Heart left ventricle (tissue), 16 donors: Measurements from ENCODE around the gene PTPRD. TPM values are rescaled to one million over a fixed set of nuclear protein-coding genes. Genes with fewer than 3 reads are reported as not detected.

Source experiments
- ATAC-seq, 4 donors: fragments of 200-7000 bp; cut with Tn5 transposase; one replicate each; pipeline ENCODE4 v1.9.1; 2020 to 2022; ENCODE audit warnings: moderate library complexity in 4 of 4, mild to moderate bottlenecking in 3 of 4, moderate number of reproducible peaks in 1 of 4
- DNase-seq, 5 donors: peaks; one replicate each; pipeline ENCODE4 v3.0.0-alpha.2; 2020
- H3K27ac ChIP-seq, 12 donors: fragments of 200-600 bp; sonication (generic) in 4 of 12; one replicate each; pipeline versions ENCODE4 v1.5.0 to v1.8.0; 2016 to 2022; ENCODE audit warnings: mild to moderate bottlenecking in 2 of 12
- H3K27me3 ChIP-seq, 9 donors: fragments of 200-600 bp; sonication (generic) in 2 of 9; one replicate each; pipeline versions ENCODE4 v1.5.1 to v1.8.0; 2016 to 2022; ENCODE audit warnings: mild to moderate bottlenecking in 3 of 9
- H3K36me3 ChIP-seq, 9 donors: fragments of 200-600 bp; sonication (generic) in 2 of 9; one replicate each; pipeline versions ENCODE4 v1.5.0 to v1.8.0; 2018 to 2022; ENCODE audit warnings: mild to moderate bottlenecking in 2 of 9
- H3K4me1 ChIP-seq, 12 donors: fragments of 200-600 bp; sonication (generic) in 4 of 12; one replicate each; pipeline versions ENCODE4 v1.5.0 to v1.8.0; 2016 to 2022; ENCODE audit warnings: mild to moderate bottlenecking in 3 of 12
- H3K4me3 ChIP-seq, 12 donors: fragments of 200-600 bp; sonication (generic) in 4 of 12; one replicate each; pipeline versions ENCODE4 v1.5.0 to v1.8.0; 2017 to 2022; ENCODE audit warnings: mild to moderate bottlenecking in 9 of 12, moderate library complexity in 4 of 12
- H3K9me3 ChIP-seq, 12 donors: fragments of 200-600 bp; sonication (generic) in 4 of 12; one replicate each; pipeline versions ENCODE4 v1.5.0 to v1.8.0; 2016 to 2022; ENCODE audit warnings: mild to moderate bottlenecking in 1 of 12
- CTCF ChIP-seq, 12 donors: fragments of 200-600 bp; sonication (generic) in 4 of 12; IDR thresholded peaks; one replicate each; pipeline versions ENCODE4 v1.5.0 to v1.8.0; 2018 to 2022; ENCODE audit warnings: antibody characterized with exemption in 12 of 12, mild to moderate bottlenecking in 5 of 12
- POLR2A ChIP-seq, 2 donors: fragments of 450-650 bp; IDR thresholded peaks; one replicate each; pipeline ENCODE4 v1.6.1; 2017; ENCODE audit warnings: antibody characterized with exemption in 2 of 2, mild to moderate bottlenecking in 2 of 2, moderate library complexity in 2 of 2
- WGBS, 4 donors: extraction: QIAGEN DNeasy Blood & Tissue Kit in 2 of 4; methylation state at CpG; one replicate each; pipeline versions ENCODE4 v1.1.5 to v1.1.7; 2013 to 2018; 5-methylcytosine and 5-hydroxymethylcytosine counted together
- intact Hi-C, 10 donors: fragments of 100-400 bp; cut with DNase I; formaldehyde crosslinking; loops; one replicate each; pipeline versions ENCODE4 v1.11.1 to v1.14.2; 2022
- polyA plus RNA-seq, 2 donors: library from polyadenylated mRNA; stranded (reverse); fragments of 200-250 nt; gene quantifications; one replicate each; pipeline ENCODE4 v1.2.3, GENCODE V29; 2013
- total RNA-seq, 9 donors: library from RNA; depleted of rRNA in 2 of 9; stranded (reverse); fragments of >200 nt in 2 of 9; fragmentation: NEBNext Ultra II Directional in 3 of 9; extraction: Animal tissue kit (Norgen Biotek cat#: 25700) in 3 of 9; gene quantifications; one replicate each; pipeline versions ENCODE4 v1.1.0 to v1.2.4, GENCODE V29; 2016 to 2023
- donor health status: ischemic (EF 13 %, LVEDD 7.1; RV severe dilation, severe dysfunction).
- donor health status: healthy with polysubstance abuse.
- donor health status: DM: no; HTN: yes; CAD: no.
- donor health status: DM: no; HTN: no; CAD: no.
- donor health status: ischemic (EF 25% LVEDD 6.9; RV normal size, moderate dysfunction).
- donor health status: ischemic (EF 25% LVEDD 5.7; RV mildly dilated, moderate dysfunction).
- donor health status: healthy.
- donor health status: DM: yes; HTN: yes; CAD: no.
- donor health status: ischemic (EF 35%, LVEDD 5.7; RV mildly dilated, moderate dysfunction).
- donor health status: nonischemic (EF 11% LVEDD 7.7; RV severe dilation, severe dysfunction).
- donor health status: DM: yes; HTN: yes; CAD: no.
- donor health status: PGD.
- donor health status: ischemic (EF 29% LVEDD 5.4; RV normal size, mild dysfunction).
- donor health status: nonischemic (EF 23%, LVEDD 6.1; RV moderate dilation, normal function).

Gene PTPRD
- total and polyA plus RNA-seq, 11 donors: 1.4 to 25.3 (median 15.1) TPM

- DNase-seq: no peak
- Histone ChIP-seq H3K9me3 (no peaks in the 10 kb centered on the region), H3K27me3 (no peaks in the 10 kb centered on the region), H3K4me1 (no peaks in the 10 kb centered on the region), H3K36me3 (no peaks in the 10 kb centered on the region), H3K4me3 (no peak overlapping the region), H3K27ac (no peak overlapping the region)
- intact Hi-C loops: no loop called here
- 71 to 76% (median 72%) methylated on average over 8 of the region's 8 CpGs for WGBS, 4 donors
- no peak for TF ChIP-seq POLR2A (IDR thresholded peaks at IDR 0.05)
- TF ChIP-seq CTCF (IDR thresholded peaks at IDR 0.05): no peak
- no peak for ATAC-seq
Measured at GRCh38 chr9:9523476-9524139, 1089.2 kb downstream of the PTPRD start.

- no peaks in the 10 kb centered on the region for H3K9me3 ChIP-seq
- no peaks in the 10 kb centered on the region for H3K36me3 ChIP-seq
- no peaks in the 10 kb centered on the region for H3K27me3 ChIP-seq
- H3K4me3 ChIP-seq: no peak overlapping the region
- ATAC-seq (no peak), DNase-seq (no peak)
- TF ChIP-seq POLR2A (IDR thresholded peaks at IDR 0.05) (no peak), CTCF (IDR thresholded peaks at IDR 0.05) (no peak)
- H3K27ac ChIP-seq: no peak overlapping the region
- 61 to 78% (median 68%) methylated on average over 1 of the region's 1 CpG for WGBS, 4 donors
- no peaks in the 10 kb centered on the region for H3K4me1 ChIP-seq
- intact Hi-C loops: no loop called here
Measured at GRCh38 chr9:9522406-9522805, 1090.4 kb downstream of the PTPRD start.

- WGBS, 4 donors: 56 to 60% (median 58%) methylated on average over 5 of the region's 5 CpGs
- DNase-seq (no peak), ATAC-seq (no peak)
Measured at GRCh38 chr9:9521033-9521779, 1091.6 kb downstream of the PTPRD start.

More at GRCh38 chr9:9521033-9521779, 1091.6 kb downstream of the PTPRD start:
- Histone ChIP-seq H3K36me3 (no peaks in the 10 kb centered on the region), H3K4me3 (no peak overlapping the region), H3K27ac (no peak overlapping the region), H3K4me1 (no peaks in the 10 kb centered on the region), H3K27me3 (no peaks in the 10 kb centered on the region), H3K9me3 (no peaks in the 10 kb centered on the region)
- intact Hi-C loops: no loop called here
- TF ChIP-seq CTCF (IDR thresholded peaks at IDR 0.05) (no peak), POLR2A (IDR thresholded peaks at IDR 0.05) (no peak)
